D341Med (cell line): Measurements from ENCODE around the gene OPRL1.

Source experiments
- DNase-seq: peaks from one replicate; pipeline ENCODE4 v3.0.0; 2012; ENCODE audit warnings: low spot score

Gene OPRL1

GRCh38 chr20:64104667-64105451 lies 25.0 kb downstream of the OPRL1 start:
- DNase-seq = no peak

DNA sequence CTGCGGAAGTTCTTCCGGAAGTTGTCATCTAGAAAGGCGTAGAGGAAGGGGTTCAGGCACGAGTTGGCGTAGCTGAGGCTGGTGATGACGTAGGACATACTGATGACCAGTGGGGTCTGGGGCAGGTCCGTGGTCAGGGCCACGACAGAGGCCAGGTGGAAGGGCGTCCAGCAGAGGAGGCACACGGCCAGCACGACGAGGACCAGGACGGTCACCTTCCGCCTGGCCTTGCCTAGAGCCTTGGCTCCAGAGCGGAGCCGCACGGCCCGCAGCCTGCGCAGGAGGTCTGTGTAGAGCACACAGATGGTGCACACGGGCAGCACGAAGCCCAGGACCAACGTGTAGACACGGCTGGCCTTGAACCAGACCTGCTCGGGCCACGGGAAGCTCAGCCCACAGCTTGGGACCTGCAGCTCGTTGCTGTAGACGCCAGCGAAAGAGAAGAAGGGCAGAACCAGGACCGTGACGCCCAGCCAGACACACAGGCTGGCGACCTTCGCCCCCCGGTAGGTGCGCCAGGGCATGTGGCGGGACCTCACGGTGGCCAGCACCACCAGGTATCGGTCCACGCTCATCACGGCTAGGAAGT lies 26.1 kb downstream of the OPRL1 start:
- no peak for DNase-seq

GRCh38 chr20:64106435-64106961 lies 26.6 kb downstream of the OPRL1 start:
- no peak for DNase-seq

DNA sequence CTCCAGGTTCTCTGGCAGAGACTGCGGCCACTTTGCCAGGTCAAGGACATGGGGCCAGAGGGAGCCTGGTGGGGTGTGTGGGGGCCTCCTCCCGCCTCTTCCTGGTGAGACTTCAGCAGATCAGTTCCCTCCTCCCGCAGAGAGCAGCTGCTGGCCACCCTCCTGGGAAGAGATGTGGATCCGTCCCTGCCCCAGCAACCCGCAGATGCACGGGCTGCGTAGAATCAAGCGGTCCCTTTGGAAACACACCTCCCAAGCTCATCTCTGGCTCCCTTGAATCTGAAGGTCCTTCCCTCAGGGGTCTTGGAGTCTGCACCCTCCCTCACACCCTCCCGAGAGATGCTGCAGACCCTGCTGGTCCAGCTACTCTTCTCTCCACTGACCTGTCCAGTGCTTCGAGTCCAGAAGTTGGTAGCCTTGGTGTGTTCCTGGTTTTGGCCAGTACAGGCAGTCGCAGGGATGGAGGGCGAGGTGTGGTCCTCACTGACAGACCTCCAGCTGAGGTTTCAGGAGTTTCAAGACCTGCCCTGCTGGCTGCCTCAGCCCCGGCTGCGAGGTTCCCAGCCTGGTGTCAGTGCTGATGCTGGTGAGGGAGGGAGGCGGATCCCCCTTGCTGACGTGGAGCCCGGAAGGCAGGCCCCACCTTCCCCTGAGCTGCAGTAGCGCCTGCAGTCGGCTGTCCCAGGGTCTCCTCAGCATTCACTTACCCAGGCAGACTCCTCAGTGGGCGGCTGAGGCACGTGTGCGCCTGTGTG lies 27.3 kb downstream of the OPRL1 start, which contains the start of gene NPBWR2:
TSS of gene NPBWR2 (minus strand) at position 585 of the 755 bp plus-strand sequence. CDS start 734 bp downstream, outside the sequence.
- no peak for DNase-seq

- DNase-seq = no peak
These were observed 28.0 kb downstream of the OPRL1 start for GRCh38 chr20:64107736-64108457.

- DNase-seq = no peak
These were observed 29.1 kb downstream of the OPRL1 start for GRCh38 chr20:64108731-64109681.

DNA sequence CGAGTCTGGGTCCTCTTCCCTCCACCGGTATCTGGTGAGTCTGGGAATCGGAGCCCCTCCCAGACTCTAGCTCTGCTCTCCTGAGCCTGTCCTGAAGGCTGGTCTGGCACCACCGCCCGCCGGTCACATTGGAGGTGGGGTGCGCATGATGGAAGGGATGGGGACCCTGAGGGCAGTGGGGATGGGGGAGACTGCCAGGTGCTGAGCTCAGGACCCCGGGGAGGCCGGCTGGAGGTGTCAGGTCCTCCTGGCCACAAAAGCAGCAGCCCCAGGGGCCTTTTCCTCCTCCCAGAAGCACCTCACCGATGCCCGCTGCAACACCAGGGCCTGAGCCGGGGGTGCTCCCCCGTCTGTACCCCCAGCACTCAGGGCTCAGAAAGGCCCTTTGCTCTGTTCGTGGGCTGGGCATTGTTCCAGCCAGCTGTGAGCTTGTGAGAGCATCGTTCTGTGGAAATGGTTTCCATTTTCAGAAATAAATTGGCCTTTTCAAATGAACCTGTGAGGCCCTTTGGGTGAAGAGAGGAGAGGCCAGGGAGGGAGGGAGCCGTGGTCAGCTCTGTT lies 30.0 kb downstream of the OPRL1 start:
- no peak for DNase-seq

DNA sequence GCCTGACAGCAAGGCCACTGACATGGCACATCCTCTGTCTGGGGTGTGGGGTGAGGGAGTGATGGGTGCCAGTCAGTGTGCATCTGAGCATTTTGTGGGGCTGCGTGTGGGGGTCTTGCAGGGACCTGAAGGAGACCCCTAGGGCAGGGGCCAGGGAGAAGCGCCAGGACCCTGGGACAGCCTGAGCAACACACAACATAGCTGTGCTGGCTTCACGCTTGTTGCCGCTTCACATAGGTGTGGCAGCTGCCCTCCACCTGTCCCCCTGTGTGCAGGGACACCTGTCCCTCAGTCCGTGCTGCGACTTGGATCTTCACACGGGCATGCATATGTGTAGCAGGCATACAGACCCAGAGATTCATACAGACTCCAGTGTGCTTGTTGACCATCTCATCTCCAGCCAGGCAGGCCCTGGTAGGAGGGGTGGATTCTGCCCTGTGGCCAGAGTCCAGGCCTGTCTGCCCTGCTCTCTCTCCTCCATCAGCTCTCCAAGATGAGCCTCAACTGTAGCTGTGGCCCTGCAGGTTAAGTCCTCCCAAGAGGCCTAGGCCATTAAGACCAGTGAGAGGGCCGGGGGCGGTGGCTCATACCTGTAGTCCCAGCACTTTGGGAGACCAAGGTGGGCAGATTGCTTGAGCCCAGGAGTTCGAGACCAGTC lies 30.7 kb downstream of the OPRL1 start:
- no peak for DNase-seq

DNA sequence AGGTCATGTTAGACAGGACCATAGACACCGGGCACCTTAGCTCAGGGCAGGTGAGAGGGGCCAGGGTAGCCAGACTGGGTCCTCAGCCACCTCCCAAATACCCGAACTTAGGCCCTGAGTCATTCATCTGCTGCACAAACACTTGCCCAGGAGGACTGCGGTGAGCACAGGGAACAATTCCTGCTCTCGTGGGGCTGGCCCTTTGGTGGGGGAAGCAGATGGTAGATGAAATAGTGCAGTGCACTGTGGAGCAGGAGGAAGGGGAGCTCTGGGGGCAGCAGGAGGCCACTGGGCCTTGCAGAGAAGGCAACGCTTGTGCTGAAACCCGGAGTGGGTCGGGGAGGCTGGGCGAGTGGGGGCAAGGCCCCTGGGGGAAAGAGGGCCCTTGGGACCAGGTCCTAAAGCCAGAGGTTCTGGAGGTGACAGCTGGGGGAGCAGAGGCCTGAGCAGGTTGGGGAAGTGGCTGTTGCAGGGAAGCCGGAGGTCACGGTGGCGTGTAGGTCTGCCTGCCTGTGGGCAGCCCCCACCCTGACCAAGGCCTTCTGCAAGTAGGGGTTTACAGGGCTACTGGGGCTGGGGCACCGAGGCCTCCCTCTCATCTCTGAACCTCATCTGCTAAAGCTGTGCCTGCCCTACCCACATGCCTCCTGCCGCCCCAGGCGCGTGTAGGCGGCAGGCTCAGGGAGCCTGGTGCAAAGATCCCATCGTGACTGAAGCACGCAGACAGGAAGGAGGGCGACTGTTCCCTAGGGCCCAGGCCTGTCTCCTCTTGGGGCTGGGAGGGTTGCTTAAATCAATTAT lies 32.2 kb downstream of the OPRL1 start:
- peak; percentile 77 for DNase-seq

GRCh38 chr20:64112691-64113443 lies 33.0 kb downstream of the OPRL1 start:
- no peak for DNase-seq

- no peak for DNase-seq
These were observed 33.5 kb downstream of the OPRL1 start for GRCh38 chr20:64113444-64113775.

DNA sequence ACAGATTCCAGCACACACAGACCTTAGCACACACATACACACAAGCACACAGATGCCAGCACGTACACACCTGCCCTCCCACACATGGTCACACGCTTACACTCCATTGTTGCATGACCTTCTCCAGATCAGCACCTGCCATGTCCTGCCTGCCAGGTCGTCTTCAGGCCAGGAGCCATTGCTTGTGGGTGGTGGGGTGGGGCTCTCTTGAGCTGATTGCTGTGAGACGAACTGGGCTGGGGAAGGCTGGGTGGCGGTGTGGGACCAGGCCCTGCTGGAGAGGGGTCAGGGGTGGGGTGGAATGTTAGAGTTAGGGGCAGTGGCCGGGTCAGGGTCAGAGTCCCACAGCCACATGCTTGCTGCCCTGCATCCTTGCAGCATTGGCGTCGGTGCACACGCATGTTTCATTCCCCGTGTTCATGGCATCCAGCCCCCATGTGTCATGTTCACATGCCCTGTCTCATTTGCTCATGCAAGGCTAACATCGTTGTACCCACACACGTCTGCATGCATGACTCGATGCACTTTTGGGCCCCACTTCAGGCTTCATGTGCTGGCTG lies 34.0 kb downstream of the OPRL1 start:
- DNase-seq = no peak

GRCh38 chr20:64114356-64114971 lies 34.6 kb downstream of the OPRL1 start:
- DNase-seq = no peak

DNA sequence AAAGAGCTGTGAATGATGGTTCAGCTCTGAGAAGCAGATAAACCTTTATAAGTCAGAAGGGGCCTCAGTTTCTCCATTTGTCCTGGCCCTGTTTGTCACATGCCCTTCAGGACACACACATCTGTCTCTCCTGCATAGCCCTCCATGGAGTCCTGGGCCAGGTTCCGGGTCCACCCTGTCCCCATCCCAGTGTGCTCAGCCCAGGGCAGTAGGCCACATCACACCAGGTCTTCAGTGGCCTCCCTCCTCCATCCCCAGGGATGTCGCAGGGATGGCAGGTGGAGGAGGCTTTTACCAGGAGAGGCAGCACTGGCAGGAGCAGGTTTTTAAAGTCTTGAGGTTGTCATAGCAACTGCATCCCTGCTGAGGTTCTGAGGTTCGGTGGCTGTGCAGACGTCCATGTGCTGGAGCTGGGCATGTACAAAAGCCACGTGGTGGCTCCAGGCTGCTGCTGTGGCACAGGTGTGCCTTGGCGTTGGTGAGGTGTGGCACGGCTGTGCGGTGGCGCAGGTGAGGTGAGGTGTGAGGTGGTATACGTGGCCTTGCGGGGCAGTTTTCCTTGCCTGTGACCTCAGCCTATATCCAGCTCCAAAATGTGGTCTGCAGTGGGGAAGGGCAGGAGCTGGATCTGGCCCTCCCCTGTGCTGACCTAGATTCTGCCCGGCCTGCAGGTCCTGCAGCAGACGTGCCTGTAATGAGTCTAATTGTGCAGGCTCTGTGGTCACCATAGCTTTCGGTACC lies 35.5 kb downstream of the OPRL1 start:
- no peak for DNase-seq

DNA sequence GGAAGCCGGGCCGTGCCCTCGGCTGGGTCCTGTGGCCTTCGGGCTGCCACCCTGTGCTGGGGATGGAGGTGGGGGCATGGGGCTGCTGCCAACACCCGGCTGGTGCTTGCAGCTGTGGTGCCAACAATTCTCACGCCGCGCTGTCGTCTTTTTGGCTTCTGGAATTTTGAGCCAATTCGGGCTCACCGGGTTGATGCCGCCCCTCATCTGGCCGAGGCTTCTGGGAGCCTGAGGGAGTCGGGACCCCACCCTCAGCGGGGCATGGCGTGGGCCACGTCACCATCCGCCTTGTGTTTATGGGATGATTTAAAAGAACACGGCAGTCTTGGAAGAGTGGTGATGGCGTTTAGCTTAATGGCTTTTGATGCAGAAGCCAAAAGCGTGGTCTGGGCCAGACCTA lies 36.1 kb downstream of the OPRL1 start:
- no peak for DNase-seq

- no peak for DNase-seq
These were observed 36.9 kb downstream of the OPRL1 start for GRCh38 chr20:64116541-64117431.
